HG02798 (cell line): ENCODE measurements around the gene BMP2K.

Source experiments
- ATAC-seq: cut with Tn5 transposase; IDR thresholded peaks from one replicate; pipeline ENCODE4 v1.9.1; 2021; ENCODE audit warnings: mild to moderate bottlenecking; ENCODE audit not compliant: unreplicated experiment, poor library complexity

Gene BMP2K

DNA sequence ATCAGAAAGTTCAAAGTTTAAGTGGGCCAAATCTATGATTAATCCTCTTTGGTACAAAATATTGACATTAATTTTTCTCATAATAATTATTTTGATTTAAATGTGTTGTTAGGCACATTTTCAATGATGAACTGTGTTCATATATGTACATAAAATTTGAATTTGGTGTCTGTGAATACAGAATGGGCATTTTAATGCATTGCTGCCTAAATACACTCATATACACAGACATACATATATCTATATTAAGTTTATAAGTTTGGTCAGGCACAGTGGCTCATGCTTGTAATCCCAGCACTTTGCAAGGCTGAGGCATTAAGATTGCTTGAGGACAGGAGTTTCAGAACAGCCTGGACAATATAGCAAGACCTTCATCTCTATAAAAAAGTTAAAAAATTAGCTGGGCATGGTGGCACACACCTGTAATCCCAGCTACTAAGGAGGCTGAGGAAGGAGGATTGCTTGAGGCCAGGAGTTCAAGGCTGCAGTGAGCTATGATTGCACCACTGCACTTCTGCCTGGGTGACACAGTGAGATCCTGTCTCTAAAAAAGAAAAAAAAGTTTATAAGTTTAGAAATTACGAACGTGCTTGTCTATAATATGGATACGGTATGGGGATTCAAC, 12.3 kb upstream of the BMP2K start:
- no peak for ATAC-seq

DNA sequence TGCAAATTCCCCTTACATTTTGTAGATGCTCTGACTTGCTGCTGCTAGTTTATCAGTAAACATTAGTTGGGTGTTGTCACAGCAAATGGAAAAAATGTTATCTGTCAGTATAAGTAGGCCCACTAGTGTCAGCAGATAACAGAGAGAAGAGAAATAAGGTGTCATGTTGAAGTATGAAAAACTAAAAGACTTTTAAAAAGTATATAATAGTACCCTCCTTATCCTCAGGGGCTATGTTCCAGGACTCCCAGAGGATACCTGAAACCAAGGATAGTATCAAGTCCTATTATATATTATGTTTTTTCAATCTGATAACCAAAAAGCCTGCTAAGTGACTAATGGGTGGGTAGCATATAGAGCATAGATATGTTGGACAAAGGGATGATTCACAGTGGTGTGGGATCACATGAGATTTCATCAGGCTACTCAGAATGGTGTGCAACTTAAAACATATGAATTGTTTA, 11.6 kb upstream of the BMP2K start:
- ATAC-seq, result no peak

DNA sequence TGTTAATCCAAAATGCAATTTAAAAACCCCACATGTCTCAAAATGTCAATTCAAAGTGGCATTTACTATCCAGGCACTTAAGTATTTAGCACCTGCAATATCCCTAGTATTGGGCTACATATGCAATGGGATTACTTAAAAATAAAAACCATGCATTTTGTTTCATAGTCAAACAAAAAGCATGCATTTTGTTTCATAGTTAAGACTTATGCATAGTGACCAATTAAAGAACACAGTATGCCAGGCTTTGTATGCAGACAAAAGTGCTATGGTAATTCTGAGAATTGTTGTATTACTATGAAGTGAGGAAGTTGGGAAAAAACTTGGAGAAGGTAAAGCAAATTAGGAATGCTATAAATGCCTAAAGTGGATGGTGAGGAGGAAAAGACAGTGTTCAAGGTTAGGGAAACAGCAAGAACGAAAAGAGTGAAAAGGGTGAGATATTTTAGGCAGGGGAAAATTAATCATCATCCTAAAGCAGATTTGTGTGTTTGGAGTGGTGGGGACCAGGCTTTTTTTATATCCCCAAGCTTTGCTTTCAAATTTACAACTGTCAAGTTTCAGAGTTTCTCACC, 10.6 kb upstream of the BMP2K start:
- ATAC-seq, result no peak

DNA sequence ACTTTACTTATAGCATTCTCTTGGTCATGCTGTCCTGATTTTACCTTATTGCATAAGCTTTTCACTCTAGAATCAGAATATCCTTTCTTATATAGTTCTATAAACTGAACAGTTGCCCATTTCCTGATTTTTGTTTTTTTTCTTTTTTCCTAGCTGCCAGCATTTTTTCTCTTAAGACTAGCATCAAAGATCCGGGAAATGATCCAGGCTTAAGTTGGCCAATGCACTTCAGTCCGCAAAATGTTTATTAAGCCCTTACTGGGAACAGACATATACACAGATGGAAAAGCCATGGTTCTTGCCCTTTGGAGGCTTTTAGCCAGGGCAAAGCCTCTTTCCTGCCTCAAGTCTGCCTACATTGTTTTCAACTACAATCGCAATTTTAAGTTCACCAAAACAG, 10.1 kb upstream of the BMP2K start:
- ATAC-seq, result no peak

DNA sequence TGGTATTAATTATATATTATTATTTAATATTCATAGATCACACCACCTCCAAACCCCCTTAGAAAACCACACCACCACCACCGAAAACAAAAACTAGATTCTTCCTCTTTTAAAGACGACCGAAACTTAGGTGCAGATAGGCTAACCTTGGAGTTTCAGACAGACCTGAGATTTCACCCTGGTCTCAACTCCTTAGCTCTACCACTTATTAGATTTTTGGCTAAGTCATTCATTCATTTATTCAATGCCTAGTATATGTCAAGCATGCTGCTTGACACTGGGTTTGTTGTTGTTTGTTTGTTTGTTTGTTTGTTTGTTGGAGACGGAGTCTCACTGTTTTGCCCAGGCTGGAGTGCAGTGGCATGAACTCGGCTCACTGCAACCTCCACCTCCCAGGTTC, 9.5 kb upstream of the BMP2K start:
- ATAC-seq, result peak; percentile 88

DNA sequence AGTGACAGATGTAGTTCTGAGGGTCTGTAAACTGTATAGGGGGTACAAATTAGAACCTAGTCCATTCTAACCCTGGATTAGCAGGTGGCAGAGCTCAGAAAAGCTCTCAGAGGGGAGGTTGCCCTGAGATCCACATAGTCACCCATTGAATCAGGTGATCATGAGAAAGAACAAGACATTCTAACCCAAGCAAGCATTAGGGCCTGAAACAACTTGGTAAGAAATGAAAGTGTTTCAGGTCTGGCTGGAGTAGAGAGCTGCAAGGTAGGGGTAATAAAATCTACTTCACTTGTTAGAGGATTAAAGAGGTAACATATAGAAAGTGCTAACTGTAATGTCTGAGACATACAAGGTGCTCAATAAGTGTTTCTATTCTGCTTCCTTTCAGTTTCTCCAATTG, 8.8 kb upstream of the BMP2K start:
- peak; percentile 77 for ATAC-seq

DNA sequence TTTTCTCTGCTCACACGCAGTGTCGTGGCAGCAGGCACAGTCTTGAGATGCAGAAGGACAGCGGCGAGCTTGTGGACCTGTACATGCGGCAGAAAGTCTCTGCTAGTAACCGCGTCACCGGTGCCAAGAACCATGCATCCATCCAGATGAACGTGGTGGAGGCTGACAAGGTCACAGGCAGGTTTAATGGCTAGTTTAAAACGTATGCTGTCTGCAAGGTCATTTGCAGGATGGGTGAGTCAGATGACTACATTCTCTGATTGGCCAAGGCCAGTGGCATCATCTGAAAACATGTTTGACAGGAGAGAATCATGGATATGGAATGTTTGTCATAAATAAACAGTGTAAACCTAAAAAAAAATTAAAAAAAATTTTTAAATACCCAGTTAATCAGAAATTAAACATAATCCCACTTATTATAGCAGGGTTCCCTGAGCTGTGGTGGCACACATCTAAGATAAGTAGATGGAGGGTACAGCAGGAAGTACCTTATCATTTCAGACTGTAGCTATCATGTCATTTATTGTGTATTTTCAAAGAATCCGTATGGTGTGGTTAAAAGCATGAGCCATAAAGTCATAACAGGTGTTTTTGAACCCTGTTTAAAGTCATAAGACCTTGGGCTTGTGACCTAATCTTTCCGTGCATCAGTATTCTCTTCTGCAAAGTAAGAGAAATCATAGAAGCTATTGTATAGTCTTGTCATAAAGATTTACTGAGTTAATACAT, 7.5 kb upstream of the BMP2K start:
- no peak for ATAC-seq

DNA sequence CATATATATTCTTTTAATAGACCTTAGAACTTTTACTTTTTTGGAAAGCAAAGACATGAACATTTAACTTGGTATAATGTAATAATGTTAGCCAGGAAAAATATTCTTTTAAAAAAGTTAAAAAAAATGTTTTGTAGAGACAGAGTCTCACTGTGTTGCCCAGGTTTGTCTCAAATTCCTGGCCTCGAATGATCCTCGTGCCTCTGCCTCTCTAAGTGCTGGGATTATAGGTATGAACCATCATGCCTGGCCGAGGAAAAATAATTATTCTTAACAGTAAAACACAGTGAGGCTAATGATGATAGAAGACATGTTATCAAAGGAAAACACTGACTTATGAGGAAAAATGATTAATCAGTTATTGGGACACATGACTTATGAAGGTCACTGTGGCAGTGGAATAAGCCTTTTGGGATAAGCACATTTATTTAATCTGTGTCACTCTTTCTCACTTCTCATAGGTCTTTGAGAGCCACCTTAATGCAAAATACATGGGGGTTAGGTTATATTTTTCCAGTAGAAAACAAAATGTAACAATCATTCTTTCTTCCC, 6.0 kb upstream of the BMP2K start:
- ATAC-seq, result no peak

DNA sequence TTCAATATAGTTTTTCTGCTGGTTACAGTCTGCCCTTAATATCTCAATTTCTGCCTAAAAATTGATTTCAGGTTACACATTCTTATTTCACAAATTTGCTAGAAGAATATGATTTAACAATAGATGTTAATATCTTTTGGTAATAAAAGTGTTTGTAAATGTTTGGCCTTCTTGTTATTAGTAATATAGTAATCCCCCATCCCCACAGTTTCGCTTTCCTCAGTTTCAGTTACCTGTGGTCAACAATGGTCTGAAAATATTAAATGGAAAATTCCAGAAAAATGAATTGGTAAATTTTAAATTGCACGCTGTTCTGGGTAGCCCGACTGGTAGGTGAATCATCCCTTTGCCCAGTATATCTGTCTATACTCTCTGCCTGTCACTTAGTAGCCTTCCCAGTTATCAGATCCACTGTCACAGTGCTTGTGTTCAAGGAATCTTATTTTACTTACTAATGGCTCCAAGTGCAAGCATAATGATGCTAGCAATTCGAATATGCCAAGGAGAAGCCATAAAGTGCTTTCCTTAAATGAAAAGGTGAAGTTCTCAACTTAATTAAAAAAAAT, 3.5 kb upstream of the BMP2K start:
- no peak for ATAC-seq

DNA sequence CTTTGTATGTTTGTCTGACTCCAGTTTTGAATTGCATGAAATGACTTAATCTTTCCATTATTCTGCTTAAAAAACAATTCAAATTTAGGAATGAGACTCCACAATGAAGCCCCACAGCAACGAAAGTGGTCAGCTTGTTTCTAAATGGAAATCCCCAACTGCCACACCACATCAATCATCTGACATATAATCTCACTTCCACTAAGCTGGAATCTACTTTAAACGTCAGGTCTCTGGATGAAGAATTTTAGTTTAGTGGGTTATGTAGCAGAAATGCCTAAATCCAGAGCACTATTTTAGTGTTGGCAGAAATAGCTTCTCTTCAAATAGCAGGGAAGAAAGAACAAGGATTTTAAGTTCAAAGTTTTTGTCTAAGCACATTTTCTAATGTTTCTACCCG, 1.7 kb upstream of the BMP2K start:
- no peak for ATAC-seq

DNA sequence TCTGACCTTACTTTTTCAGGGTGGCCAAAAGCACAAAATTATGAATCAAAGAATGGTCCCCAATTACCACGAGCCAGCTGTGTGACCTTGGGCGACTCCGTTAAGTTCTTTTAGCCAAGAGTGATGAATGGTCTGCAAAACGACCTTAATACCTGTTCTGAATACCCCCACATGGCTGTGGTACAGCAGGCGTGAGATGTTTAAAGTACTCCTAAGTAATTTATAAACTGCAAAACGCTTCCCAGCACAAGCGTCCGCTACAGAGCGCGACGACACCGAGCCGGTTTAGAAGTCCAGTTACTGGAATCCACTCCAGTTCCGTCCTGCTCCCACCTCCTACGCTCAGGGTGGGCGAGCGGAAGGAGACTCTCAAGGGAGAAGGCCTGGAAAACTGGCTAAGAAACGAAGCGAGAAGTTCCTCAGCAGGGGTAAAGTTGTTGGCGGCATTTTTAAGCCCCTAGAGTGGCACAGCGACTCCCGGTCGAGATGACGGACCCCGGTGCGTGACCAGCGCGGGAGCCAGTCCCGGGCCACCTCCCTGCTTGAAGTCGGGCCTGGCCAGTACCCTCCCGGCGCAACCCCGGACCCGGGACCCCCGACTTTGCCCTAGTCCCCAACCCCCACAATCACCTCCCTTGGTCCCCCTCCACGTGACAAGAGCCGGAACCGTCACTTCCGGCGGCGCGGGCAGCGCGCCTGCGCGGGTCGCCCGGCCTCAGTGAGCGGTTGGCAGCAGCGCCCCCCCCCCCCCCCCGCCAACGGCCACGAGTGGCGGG, 659 bp upstream of the BMP2K start:
- peak; percentile 75 for ATAC-seq

DNA sequence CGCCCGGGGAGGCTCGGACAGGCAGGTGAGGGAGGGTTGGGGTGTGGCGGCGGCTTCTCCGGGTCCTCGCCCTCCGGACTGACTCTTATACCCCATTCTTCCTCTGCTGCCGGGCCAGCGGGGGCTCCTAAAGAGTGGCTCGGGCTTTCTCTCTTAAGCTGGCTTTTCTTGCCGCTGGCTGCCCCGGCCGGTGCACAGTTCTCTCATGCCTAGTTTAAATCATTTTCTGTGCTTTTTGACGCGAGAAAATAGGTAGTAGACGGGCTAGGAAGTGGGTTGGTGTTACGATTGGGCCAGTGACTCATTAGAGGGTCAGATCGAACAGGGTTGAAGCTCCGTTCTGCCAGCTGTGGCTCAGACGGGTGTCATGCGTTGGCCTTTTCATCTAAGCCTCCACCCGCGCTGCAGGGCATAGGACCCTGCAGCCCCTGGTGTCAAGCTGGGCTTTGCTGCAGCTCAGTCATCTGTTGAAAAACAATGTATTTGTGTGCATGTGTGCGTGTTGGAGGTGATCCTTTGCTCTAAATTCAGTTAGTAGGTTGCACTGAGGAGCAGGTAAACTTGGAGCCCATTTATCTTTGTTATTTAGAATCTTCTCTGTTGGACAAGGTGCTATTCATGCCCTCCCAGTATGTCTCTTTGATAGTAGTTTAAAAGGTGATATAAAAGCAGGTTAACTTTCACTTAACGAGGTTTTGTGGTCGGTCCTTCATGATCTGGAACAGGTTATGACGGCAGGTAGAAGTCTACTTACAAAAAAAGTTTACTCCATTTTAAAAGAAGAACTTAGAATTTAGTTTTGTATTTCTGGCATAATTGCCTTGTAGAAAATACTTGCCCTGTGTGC, 802 bp downstream of the BMP2K start:
- ATAC-seq, result peak; percentile 35

DNA sequence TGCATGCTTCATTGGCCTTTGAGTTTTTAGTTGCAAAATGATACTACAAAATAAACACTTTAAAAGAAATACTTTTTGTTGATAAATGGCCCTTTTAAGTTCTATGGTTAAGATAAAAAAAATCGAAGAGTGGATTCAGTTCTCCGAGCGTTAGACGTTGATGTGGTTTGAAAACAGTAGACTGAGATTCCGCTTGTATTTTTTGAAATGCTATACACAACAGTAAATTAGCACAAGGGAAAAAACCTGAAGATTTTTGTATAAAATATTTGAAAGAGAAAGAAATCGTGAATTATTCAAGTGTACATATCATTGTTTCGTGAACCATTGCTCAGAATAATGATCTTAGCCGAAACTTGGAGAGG, 1.4 kb downstream of the BMP2K start:
- no peak for ATAC-seq

DNA sequence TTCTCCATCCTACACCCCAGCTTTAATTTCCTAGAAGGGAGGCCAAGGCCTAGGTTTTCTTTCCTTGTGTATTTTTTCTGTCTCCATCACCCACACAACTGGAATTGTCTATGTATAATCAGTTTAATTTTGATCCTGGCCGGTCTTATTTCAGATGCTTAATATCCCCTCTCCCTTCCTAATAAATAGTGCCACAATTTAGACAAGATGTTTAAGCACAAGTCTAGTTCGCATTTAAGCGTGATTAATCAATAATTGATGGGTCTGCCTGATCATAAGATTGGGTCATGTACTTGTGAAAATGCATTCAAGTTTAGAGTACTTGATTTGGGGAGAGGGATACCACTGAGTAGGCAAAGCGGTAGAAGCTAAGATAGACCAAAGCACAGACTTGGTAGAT, 2.4 kb downstream of the BMP2K start:
- no peak for ATAC-seq

DNA sequence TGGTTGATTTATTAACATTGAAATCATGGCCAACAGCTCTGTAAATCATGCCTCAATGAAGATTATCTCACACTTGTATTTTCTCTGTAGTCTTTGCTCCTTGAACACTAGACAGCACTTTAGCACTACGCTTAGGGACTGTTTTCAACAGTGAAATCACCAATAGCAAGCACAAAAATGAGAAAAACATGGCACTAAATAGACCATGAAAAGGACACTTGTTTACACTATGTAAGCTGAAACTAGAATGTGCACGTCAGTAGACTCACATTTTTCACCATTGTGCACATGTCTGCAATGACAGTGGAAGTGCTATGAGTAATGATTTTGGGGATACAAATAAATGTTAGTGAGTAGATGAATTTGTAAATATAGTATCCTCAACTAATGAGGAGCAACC, 3.1 kb downstream of the BMP2K start:
- no peak for ATAC-seq

DNA sequence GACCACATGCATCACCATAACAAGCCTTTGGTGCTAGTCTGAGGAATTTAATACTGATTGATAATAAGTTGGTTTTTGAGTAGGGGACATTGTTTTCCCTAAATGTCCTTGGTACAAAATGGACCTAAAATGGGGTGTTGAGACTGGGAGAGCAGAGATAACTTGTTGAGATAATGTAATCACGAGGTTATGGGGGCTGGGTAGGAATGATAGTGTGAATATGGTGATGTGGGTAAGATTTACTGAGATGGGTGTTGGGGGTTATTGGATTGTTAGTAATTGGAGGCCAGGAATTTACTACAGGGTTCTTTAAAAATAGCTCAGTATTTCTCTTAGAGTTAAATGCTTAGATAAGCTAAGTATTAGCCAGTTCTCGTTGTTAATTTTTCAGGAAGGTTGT, 3.9 kb downstream of the BMP2K start:
- no peak for ATAC-seq

DNA sequence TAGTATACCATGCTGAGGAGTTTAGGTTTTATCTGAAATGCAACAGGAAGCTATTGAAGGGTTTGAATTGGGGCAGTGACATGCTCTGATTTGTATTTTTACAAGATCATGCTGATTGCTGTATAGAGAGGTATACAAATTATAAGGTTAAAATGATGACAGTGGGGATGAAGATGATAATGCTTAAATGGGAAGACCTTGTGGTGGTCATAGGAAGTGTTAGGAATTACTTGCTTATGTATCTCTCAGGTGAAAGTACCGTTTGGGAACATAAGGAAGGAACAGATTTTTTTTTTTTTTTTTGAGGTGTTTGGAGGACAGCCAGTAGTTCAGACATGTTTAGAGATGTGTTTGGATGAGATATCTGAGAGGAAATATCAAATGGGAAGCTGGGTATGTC, 5.0 kb downstream of the BMP2K start:
- no peak for ATAC-seq

DNA sequence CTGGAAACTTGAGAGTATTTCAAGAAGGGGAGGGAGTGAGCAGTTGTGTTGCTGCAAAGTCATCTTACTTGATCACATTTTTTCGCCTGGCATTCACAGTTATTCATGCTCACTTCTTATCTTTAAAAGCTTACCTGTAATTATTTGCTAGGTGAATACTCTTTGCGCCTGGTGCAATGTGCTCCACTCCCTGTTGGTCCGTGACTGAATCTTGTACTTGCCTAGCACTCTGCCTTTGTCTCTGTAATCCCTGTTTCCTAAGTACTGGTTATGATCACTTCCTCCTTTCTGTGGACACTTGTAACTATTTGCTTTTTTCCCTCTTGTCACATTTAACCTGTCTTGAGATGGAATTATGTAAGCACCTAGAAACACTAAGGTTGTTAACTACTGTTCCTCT, 5.8 kb downstream of the BMP2K start:
- ATAC-seq, result no peak

DNA sequence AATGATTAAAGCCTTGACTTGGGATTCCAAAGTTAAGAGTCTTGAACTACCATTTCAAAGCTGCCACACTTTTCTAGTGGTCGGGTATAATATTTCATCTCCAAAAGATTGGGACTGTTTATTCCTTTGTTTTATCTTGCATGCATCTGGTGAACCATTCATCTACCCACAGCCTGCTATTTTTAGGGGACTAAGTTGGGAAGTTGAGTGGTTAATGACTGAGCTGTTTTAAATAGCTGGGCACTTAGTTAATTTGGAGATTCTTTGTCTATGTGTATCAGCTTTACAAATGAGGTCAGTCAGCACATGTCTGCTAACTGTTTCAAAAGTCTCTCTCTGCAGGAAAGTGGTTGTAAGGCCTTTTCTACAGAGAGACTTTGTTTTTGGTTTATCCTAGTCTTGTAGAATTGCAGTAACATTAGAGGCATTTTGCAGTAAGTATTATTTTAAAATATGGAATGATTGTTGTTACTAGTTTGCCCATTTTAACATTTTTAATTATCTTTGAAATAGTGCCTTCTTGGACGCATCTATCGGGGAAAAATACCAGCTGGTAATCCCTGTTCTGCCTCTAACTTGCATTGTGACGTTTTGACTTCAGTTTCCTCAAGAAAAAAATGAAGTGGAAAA, 8.2 kb downstream of the BMP2K start:
- no peak for ATAC-seq
